Kidney (tissue), 14 donors: ENCODE data around the gene IDUA. TPM values are rescaled to one million over a fixed set of nuclear protein-coding genes. Genes with fewer than 3 reads are reported as not detected.

ENCODE experiments used
- DNase-seq, 5 donors: peaks; one replicate each; pipeline ENCODE4 v3.0.0-alpha.2; 2013 to 2020
- FAIRE-seq: peaks from 2 replicates; lab custom pipeline; 2012; peaks lifted over from hg19 to GRCh38; lab: Jason Lieb, UNC
- H3K27ac ChIP-seq, 2 donors: one replicate each; pipeline ENCODE4 v1.7.0; 2013; ENCODE audit warnings: low read depth in 2 of 2, low read length in 2 of 2, inconsistent platforms in 1 of 2
- H3K27me3 ChIP-seq: one replicate; pipeline ENCODE4 v1.7.1; 2013; ENCODE audit warnings: low read length, inconsistent platforms; ENCODE audit not compliant: control insufficient read depth, insufficient read depth
- H3K36me3 ChIP-seq, 3 donors: one replicate each; pipeline versions ENCODE4 v1.7.0 to v1.7.1; 2013; ENCODE audit warnings: low read length in 3 of 3, control low read depth in 1 of 3, inconsistent platforms in 1 of 3; ENCODE audit not compliant: insufficient read depth in 3 of 3, control insufficient read depth in 2 of 3
- H3K4me1 ChIP-seq, 3 donors: one replicate each; pipeline versions ENCODE4 v1.7.0 to v1.7.1; 2013; ENCODE audit warnings: low read length in 3 of 3, inconsistent platforms in 1 of 3, low read depth in 1 of 3; ENCODE audit not compliant: control insufficient read depth in 2 of 3, insufficient read depth in 2 of 3
- H3K4me3 ChIP-seq, 3 donors: one replicate each; pipeline versions ENCODE4 v1.7.0 to v1.8.1; 2013; ENCODE audit warnings: low read length in 3 of 3, control low read depth in 1 of 3, inconsistent platforms in 1 of 3
- H3K9ac ChIP-seq, 3 donors: one replicate each; pipeline versions ENCODE4 v1.7.0 to v1.7.1; 2013; ENCODE audit warnings: low read length in 3 of 3, control low read depth in 1 of 3, inconsistent platforms in 1 of 3
- H3K9me3 ChIP-seq, 3 donors: one replicate each; pipeline versions ENCODE4 v1.7.0 to v1.7.1; 2013; ENCODE audit warnings: low read length in 3 of 3, control low read depth in 1 of 3, inconsistent platforms in 1 of 3; ENCODE audit not compliant: control insufficient read depth in 2 of 3, insufficient read depth in 1 of 3
- CTCF ChIP-seq: IDR thresholded peaks from 3 replicates; pipeline ENCODE4 v1.5.1; 2012; ENCODE audit warnings: mild to moderate bottlenecking, moderate library complexity, borderline replicate concordance; ENCODE audit not compliant: insufficient read depth; ENCODE audit errors: extremely low read depth
- intact Hi-C: fragments of 100-400 bp; cut with DNase I; formaldehyde crosslinking; loops from one replicate; pipeline ENCODE4 v1.11.1; 2022
- polyA plus RNA-seq: library from polyadenylated mRNA; stranded (reverse); fragments of 350-450 nt; fragmentation: Illumina TruSeq; extraction: RNeasy Lipid Tissue Mini Kit (QIAGEN cat#74804); gene quantifications from one replicate; pipeline ENCODE4 v1.2.3, GENCODE V29; 2014; ENCODE audit warnings: low read depth, low replicate concordance; ENCODE audit not compliant: insufficient read depth
- total RNA-seq: library from RNA; stranded (reverse); fragmentation: NEBNext Ultra II Directional; extraction: Animal tissue kit (Norgen Biotek cat#: 25700); gene quantifications from one replicate; pipeline ENCODE4 v1.2.1, GENCODE V29; 2021
- donor health status: control.
- donor health status: control.
- donor health status: control.
- donor health status: control.
- donor health status: control.
- donor health status: DM: yes; HTN: yes; CAD: no.
- donor health status: Normal renal cell carcinoma (clear cell type).

Gene IDUA
- total and polyA plus RNA-seq, 2 donors from 2014 or later = 11.9 to 58.5 TPM

- DNase-seq (peak in 2 of 5 donors; percentile 36 to 73), FAIRE-seq (no peak)
- intact Hi-C loops = no loop called here
Observed at GRCh38 chr4:960636-961350, 26.1 kb upstream of the IDUA start.

GRCh38 chr4:961351-962230 lies 25.3 kb upstream of the IDUA start:
- no peaks in the 10 kb centered on the region for H3K9me3 ChIP-seq
- no peak overlapping the region for H3K9ac ChIP-seq
- H3K36me3 ChIP-seq = no peaks in the 10 kb centered on the region
- DNase-seq (peak in 2 of 5 donors; percentile 34 to 78), FAIRE-seq (no peak)
- H3K4me1 ChIP-seq = no peaks in the 10 kb centered on the region
- no peak overlapping the region for H3K27ac ChIP-seq
- H3K27me3 ChIP-seq = no peaks in the 10 kb centered on the region
- no peak overlapping the region for H3K4me3 ChIP-seq
- TF ChIP-seq CTCF = no peak
- intact Hi-C loops = no loop called here

More at GRCh38 chr4:960636-961350, 26.1 kb upstream of the IDUA start:
- no peak for TF ChIP-seq CTCF
- no peaks in the 10 kb centered on the region for H3K27me3 ChIP-seq
- no peak overlapping the region for H3K4me3 ChIP-seq
- no peaks in the 10 kb centered on the region for H3K9me3 ChIP-seq
- no peaks in the 10 kb centered on the region for H3K4me1 ChIP-seq
- H3K36me3 ChIP-seq = no peaks in the 10 kb centered on the region
- H3K27ac ChIP-seq = no peak overlapping the region
- no peak overlapping the region for H3K9ac ChIP-seq

GRCh38 chr4:962231-963208 lies 24.3 kb upstream of the IDUA start:
- Histone ChIP-seq H3K27ac (no peak overlapping the region), H3K4me3 (no peak overlapping the region), H3K9me3 (no peaks in the 10 kb centered on the region), H3K27me3 (no peaks in the 10 kb centered on the region), H3K36me3 (no peaks in the 10 kb centered on the region), H3K4me1 (no peaks in the 10 kb centered on the region), H3K9ac (no peak overlapping the region)
- intact Hi-C loops = no loop called here
- DNase-seq = peak in 2 of 5 donors; percentile 38 to 76
- no peak for FAIRE-seq
- TF ChIP-seq CTCF = no peak
